Cardiac septum (tissue), 1 donor: ENCODE data around the gene KCND3. TPM values are rescaled to one million over a fixed set of nuclear protein-coding genes. Genes with fewer than 3 reads are reported as not detected.

Experiments
- DNase-seq: peaks from one replicate; pipeline ENCODE4 v3.0.0-alpha.2; 2020; ENCODE audit warnings: low spot score
- intact Hi-C: fragments of 100-400 bp; cut with DNase I; formaldehyde crosslinking; loops from one replicate; pipeline ENCODE4 v1.14.0; 2022
- total RNA-seq: library from RNA; stranded (reverse); fragmentation: NEBNext Ultra II Directional; extraction: Animal tissue kit (Norgen Biotek cat#: 25700); gene quantifications from one replicate; pipeline ENCODE4 v1.2.1, GENCODE V29; 2021
- donor health status: DM: no; HTN: no; CAD: no.

Gene KCND3
- total RNA-seq, 1 donor from 2014 or later, result 14.2 TPM

DNA sequence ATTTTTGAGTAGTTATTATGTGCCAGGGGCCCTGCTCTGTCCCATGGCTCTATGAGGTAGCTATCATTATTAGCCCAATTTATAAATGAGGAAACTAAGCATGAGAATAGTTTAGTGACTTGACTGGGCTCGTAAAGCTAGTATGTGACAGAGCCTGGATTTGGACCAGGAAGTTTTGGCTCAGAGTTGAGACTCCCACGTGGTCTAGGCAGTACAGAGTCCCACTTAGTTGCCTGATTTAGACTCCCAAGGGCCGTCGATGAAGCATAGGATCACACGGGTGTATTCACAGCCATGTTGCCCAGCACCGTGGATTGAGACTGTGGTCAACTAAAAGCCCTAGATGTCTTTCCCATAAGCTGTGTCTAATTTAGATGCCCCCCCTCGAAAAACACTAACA is 152.1 kb downstream of the KCND3 start:
- intact Hi-C loops, result no loop called here
- peak; percentile 76 for DNase-seq

DNA sequence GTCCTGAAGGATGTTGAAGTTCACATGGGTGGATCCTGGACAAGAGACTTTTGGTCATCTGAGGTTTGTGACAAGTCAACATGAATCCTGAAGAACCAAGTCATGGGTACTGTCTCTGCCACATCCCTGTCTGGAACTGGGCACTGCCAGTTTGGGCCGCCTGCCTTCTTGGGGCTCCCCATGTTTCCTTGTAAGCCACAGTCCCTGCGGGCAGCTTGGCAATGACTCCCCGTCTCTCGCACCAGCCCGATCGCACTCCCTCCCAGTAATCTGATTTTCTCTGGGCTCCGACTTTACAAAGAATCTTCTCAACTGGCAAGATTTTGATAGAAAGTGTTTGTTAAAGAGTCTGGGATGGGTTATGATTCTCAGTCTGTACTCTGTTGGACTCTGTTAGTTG is 153.4 kb downstream of the KCND3 start:
- intact Hi-C loops, result no loop called here
- peak; percentile 70 for DNase-seq

DNA sequence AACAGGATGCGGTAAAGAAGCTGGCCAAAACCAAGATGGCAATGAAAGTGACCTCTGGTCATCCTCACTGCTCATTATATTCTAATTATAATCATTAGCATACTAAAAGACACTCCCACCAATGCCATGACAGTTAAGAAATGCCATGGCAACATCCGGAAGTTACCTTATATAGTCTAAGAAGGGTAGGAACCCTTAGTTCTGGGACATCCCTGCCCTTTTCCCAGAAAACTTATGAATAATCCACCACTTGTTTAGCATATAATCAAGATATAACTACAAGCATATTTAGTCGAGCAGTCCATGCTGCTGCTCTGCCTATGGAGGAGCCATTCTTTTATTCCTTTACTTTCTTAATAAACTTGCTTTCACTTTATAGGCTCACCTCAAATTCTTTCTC is 154.0 kb downstream of the KCND3 start:
- intact Hi-C loops, result no loop called here
- peak; percentile 4 for DNase-seq

DNA sequence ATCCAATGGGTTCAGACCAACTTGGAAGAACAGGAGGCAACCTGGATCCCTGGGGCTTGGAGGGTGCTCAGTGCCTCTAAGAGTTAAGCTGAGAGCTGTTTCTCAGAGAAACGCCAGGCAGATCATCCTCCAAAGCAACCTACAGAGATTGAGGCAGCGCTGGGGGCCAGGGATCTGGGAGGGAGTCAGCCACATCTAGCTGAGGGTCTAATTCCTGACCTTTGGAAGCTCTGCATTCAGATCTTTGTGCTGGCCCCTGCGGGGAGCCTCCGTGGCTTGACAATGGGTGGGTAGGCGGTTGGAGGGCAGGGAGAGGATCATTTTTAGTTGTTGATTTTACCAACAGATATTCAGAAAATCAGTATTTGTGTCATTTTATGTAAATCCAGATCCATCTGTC is 154.5 kb downstream of the KCND3 start:
- intact Hi-C loops, result no loop called here

DNA sequence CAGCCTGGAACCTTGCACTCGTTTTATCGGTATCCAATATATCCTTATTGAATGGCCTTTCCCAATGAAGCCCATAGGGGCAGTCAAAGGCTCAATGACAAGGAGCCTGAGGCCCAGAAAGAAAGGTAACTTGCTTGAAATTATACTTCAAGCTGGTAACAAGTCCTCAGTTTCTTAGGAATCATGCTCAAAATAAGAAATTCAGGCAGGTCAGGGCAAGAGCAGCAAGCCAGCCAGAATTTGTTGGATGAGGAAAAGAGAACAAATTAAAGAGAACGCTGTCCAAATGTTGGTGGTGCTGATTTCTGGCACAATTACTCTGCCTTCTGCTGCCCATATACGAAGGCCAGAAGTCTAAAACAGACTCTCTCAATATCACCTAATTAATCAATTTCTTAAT is 156.1 kb downstream of the KCND3 start:
- DNase-seq, result peak; percentile 27
- intact Hi-C loops, result no loop called here

More for the DNA sequence above, 154.5 kb downstream of the KCND3 start:
- DNase-seq, result peak; percentile 50

DNA sequence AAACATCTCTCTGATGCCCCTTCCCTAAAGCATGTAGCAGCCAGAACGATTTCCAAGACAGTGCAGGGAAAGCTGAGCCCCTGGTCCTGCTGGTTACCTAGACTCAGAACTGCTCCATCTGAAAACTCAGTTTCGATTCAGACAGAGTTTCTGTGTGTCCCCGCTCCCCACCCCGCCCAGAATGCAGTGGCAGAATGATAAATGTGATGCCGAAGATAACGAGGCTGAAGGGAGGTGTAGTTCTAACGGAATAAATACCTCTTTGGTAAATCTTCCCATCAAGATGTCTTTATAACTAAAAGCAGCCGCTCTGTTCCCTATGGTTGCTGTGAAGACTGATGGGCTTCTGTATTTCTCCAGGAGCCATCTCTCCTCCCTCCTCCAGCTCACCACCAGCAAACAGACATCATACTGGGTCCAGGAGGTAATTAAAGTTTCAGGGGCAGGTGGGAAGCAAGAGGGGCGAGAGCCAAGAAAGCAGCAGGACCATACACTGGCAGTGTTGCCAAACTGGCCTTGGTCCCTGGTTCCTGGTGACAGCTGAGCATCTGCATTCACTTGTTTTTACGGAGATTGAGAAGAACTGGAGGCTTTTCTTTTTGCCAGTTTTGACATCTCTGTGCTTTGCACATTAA is 156.8 kb downstream of the KCND3 start:
- peak; percentile 58 for DNase-seq
- intact Hi-C loops, result no loop called here

DNA sequence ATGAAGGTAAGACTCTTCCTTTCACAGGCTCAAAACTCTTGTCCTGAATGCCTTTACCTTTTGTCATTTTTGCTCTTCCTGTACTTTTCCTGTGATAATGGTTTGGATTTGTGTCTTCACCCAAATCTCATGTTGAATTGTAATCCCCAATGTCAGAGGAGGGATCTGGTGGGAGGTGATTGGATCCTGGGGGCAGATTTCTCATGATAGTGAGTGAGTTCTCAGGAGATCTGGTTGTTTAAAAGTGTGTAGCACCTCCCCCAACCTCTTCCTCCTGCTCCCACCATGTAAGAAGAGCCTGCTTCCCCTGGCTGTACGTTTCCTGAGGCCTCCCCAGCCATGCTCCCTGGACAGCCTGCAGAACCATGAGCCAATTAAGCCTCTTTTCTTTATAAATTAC is 158.3 kb downstream of the KCND3 start:
- intact Hi-C loops, result no loop called here

DNA sequence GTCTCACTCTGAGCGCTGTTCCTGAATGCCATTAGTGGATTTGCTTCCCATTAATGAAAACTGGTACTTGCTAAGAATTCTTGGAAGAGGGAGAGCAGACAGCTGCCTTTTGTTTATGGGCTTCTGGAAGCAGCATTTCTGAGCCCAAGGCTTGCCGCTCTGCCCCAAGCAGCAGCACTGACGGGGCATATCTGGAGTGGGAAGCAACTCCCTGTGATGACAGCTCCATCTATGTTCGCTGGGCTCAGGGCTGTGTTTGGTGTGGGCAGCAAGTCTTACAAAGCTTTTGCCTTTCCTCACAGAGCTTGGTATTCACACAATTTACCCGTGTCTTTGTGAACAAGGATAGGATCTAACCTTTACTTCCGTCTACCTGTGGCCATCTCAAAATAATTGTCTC is 161.5 kb downstream of the KCND3 start:
- intact Hi-C loops, result no loop called here
- peak; percentile 44 for DNase-seq

More for the DNA sequence above, 158.3 kb downstream of the KCND3 start:
- DNase-seq, result no peak

DNA sequence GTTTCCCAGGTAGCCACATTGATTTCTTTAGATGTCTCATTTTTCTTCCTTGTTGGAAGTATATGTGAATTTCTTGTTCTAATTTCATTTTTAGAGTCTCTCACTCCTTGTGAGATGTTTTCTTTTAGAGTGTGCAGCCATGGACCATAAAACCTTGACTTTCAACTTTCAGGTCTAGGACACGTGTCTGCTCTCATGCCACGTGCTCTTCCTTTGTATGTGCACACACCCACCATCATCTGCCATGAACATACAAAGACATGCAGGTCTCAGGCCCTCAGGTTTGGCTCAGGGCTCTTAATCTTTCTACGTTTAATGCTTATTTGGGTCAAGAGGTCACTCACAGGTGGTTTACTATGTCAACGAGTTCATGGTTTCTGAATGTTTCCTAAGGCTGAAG is 163.2 kb downstream of the KCND3 start:
- intact Hi-C loops, result no loop called here
- peak; percentile 1 for DNase-seq

DNA sequence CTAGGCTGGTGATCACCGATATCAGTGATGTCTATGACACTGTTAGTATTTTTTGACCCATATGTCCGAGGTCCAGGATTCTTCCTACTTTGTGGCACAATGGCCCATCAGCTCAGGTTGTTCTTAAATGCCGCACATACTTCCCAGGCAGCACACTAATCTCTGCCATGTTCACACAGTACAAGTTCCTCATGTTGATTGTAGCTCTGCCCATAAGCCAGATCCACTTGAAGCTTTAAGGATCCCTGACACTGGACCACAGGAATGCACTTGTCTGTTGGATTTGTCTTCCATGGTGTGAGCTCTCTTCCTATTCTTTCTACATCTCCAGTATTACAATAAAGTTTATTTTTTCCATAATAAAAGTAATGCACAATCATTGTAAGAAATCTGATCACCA is 164.3 kb downstream of the KCND3 start:
- peak; percentile 17 for DNase-seq
- intact Hi-C loops, result no loop called here

DNA sequence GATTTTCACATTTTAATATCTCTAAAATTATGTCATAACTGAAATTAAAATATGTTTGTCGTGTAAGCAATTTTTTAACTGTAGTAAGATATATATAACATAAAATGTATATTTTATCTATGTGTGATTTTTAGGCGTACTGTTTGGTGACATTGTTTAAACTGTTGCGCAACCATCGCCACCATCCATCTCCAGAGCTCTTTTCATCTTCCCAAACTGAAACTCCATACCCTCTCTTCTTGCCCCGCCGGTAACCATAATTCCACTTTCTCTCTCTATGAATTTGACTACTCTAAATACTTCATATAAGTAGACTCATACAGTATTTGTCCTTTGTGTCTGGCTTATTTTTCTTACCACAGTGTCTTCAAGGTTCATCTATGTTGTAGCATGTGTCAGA is 167.3 kb downstream of the KCND3 start:
- no peak for DNase-seq
- intact Hi-C loops, result no loop called here

DNA sequence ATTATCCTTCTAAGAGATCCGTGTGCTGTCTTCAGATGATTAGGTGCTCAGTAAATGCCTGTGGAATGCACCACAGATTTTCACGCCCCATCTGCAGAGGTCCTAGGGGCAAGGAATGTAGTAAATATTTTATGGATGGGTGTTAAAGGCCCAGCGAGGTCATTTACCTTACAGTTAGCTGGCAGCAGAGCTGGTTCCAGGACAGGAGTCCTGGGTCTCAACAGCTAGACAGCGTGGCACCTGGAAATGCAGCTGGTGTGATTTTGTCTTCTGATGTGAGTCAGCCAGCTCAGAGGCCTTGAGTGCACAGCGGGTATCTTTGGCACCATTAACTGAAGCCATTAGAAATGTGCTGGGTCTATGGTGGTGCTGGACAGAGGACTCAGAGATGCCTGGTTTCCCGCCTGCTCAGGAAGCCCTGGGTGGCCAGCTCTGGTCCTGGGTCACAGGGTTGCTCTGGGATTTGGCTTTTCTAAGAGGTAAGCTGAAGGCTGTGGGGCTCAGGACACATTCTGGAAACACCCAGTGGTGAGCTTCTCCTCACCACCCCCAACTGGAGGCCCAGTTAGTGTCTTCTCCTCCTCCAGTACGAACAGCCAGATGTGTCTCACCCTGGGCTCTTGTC is 168.2 kb downstream of the KCND3 start:
- peak; percentile 39 for DNase-seq
- intact Hi-C loops, result no loop called here

DNA sequence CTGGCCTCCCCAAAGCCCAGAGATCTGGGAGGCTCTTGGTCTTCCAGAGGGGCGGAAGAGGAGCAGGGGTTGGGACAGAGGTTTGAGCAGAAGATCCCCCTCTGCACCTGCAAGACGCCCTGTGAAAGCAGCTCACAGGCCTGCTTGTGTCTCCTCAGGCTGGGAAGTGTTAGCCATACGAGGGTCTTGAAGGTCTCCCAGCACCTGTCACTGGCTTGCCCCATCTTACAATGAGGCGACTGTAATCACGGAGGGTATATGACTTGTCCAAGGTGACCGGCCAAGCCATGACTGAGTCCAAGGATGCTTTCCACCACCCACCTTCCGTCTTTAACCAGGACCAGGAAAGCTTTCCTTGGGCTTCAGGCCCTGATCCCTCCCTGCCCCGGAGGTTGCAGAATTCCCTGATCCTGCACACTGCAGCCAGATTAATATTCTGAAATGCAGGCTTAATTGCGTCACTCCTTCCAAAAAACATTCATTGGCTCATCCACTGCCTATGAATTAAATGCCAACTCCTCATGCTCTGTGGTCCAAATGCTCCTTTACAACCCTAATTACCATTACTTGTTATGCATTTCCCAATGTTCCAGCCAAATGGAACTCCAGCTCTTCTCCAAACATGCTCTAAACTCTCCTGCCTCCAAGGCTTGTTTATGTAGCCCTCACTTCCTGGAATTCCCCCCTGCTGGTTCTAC is 169.8 kb downstream of the KCND3 start:
- peak; percentile 51 for DNase-seq
- intact Hi-C loops, result no loop called here

DNA sequence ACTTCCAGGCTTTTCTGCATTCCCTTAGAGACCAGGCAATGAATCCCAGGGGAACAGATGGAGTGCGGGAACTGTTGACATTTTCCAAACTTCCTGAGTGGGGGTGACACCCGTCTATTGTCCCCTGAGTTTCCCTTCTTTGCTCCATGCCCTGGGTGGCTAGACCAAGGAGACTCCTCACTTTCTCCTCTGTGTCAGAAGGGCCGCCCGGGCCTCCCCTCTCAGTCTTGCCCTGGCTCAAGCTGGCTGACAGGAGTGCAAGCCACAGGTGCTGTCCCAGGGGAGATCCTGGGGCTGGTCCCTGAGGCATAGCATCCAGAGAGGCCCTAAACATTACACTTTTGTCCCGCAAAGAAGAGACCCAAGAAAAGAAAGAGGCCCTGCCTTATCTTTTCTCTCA is 170.9 kb downstream of the KCND3 start:
- intact Hi-C loops, result no loop called here
- DNase-seq, result no peak

DNA sequence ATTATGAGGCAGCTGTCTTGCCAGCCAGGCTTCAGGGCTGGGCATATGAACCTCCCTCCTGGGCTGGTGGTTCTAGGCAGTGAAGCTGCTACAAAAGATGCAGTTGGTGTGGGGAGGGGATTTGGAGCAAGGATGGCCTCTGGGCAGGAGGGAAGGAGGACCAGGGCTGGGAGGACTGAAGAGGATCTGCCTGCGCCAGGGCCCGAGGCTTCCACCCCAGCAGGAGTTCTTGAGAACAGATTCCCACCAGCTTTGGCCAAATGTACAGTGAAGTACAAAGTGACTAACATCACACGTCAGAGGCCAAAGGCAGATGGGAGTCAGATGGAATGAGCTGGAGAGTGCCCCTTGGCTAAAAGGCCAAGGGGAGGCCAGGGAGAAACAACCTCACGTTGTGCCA is 171.4 kb downstream of the KCND3 start:
- DNase-seq, result peak; percentile 60
- intact Hi-C loops, result no loop called here

DNA sequence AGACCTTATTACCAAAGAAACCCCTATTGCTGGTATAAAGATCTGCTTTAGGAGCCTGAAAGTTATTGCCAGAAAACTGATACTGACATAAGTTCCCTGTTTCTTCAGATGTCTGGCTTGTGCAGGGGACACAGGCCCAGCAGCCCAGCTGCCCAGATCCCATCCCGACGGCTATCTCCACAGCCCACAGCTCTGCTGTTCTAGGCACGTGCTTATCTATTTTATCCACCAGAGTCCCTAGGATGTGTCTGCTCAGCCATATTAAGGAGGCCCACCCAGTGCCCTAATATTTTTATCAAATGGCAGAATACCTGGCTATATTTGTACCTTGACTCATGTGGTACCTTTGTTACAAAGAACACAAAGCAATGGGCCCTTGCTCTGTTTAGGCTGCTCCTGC is 174.8 kb downstream of the KCND3 start:
- no peak for DNase-seq
- intact Hi-C loops, result no loop called here

DNA sequence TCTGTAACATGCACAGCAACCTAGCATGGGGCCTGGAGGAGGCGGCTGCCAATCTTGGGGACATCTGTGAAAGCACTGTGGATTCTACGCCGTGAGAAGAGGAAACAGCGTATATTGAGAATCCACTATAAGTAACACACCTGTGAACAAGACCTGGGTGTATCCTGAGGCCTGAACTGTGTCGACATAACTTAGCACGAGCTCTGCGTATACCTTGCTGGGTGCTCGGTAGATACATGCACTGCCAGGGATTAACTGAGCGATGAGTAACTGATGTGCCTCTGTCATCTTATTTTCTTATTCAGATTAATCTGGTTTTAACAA is 175.2 kb downstream of the KCND3 start:
- DNase-seq, result peak; percentile 17

DNA sequence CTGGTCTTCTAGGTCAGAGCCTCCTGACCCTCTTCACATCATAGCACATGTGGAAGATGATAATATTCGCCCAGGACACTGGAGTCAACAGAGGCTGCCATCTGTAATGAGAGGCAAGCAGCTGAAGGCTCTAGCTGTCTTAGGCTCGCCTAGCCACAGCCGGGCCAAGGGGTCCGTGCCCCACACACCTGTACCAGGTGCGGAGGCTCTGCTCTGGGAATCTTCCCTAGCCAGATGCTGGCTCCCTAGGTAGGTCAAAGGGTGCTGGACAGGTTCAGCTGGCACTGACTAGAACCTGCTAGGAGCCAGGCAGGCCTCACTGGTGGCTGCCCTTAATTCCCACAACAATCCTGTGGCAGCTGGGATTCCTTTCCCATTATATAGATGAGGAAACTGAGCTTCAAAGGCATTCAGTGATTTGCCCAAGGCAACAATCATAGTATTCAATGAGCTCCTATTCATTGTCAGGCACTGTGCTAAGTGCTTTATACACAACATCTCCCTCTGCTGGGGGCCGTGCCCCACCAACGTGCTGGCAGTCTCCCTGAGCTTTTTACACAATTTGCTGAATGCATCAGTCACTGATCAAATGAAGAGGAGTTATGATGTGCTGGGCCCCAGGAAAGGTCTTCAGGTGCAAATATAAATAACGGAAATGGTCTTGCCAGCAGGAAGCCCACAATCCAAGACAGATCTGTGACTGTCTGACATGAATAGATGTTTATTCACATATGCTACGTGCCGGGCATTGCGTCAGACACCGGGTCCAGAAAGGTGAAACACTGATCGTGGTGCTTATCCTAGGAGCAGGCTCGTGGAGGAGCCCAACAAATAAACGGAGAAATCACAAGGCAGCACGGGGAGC is 175.8 kb downstream of the KCND3 start:
- peak; percentile 66 for DNase-seq
- intact Hi-C loops, result no loop called here

More for the DNA sequence above, 175.2 kb downstream of the KCND3 start:
- intact Hi-C loops, result no loop called here

DNA sequence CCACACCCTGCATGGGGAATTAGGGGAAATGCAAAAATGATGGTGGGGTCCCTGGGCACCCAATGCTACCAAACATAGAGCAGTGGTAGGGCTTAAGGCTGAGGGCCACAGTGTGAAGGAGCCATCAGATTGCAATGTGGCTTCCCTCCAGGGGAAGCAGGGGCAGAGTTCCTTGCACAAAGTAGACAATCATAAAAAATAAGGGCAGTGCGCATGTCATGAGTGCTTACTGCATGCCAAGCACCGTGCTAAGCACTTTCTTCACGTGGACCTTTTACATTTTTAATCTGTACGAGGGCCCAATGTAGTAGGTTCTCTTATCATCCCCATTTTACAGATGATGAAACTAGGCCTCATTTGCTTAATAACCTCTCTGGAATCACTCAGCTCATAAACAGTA is 177.2 kb downstream of the KCND3 start:
- peak; percentile 69 for DNase-seq
- intact Hi-C loops, result no loop called here

DNA sequence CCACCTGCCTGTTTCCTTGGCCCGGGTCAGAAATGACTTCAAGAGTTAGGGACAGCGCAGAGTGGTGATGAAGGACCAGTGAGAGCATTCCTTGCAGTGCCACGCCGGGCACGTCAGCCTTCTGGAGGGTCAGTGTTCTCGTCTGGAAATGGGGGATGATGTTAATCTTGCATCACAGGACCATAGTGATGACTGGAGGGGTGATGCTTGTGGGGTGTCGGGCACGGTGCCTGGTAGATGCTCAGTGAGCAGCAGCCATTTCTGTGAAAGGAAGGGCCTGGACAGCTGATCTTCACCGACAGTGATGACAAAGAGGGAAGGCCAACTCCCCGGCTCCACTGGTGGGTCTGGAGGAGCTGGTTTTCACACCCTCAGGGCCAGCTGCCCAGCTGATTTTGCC is 177.6 kb downstream of the KCND3 start:
- intact Hi-C loops, result no loop called here

More for the DNA sequence above, 177.6 kb downstream of the KCND3 start:
- peak; percentile 33 for DNase-seq
